Right hindlimb (tissue), 1 donor: ENCODE results near the gene CELA3B.
"Not testable (repeated sequence)": the region's sequence is repeated elsewhere in the genome, so short reads cannot be mapped to it uniquely, and the experiment has no call there.

Source experiments
- DNase-seq: peaks from one replicate; pipeline ENCODE4 v3.0.0-alpha.2; 2018

CELA3B gene

DNA sequence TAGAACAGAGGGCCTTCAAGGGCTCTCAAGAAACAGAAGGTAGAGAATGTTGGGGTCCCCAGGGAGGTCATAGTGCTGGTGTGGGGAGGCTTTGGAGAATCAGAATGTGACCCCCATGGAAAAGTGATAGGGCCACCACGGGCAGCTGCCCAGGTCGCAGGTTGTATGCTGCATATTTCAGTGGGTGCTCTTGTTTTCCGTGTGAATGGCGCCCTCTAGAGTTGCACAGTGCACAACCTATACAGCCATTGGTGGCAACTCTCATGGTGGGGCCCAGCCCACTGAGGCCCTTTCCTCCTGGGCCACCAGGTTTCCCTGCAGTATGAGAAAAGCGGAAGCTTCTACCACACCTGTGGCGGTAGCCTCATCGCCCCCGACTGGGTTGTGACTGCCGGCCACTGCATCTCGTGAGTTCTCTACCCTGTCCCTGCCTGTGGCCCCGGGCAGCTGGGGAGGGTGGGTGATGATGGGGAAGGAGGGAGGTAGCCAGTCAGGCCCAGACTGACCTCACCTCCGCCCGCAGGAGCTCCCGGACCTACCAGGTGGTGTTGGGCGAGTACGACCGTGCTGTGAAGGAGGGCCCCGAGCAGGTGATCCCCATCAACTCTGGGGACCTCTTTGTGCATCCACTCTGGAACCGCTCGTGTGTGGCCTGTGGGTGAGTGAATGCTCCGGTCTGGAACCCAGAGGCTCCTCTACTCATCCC, 3.8 kb downstream of the CELA3B start:
- not testable (repeated sequence) for DNase-seq

DNA sequence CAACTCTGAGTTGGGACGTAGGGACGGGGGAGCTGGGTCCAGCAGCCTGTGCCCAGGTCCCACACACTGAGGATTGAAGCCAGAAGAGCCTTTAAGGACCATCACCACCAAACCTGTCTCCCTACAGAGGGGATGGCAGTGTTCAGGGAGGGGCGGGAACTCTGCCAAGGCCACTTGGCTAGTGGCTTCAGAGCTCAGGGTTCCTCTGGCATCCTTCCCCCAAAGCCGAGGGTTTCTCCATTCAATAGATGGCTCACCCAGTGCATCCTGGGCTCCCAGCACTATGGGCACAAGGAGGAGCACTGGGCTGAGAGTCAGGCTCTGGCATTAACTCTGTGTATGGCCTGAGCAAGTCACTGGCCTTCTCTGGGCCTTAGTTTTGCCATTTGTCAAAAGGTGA, 4.4 kb downstream of the CELA3B start:
- DNase-seq: not testable (repeated sequence)

DNA sequence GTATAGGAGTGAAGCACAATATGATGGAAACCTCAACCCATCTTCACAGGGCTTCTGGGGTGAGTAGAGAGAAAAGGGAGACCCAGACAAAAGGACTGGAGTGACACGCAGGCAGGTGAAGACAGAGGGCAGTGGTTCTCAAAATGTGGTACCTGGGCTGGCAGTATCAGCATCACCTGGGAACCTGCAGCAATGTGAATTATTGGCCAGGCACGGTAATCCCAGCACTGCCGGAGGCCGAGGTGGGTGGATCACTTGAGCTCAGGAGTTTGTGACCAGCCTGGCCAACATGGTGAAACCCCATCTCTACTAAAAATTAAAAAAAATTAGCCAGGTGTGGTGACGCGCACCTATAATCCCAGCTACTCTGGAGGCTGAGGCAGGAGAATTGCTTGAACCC, 5.3 kb downstream of the CELA3B start:
- not testable (repeated sequence) for DNase-seq

DNA sequence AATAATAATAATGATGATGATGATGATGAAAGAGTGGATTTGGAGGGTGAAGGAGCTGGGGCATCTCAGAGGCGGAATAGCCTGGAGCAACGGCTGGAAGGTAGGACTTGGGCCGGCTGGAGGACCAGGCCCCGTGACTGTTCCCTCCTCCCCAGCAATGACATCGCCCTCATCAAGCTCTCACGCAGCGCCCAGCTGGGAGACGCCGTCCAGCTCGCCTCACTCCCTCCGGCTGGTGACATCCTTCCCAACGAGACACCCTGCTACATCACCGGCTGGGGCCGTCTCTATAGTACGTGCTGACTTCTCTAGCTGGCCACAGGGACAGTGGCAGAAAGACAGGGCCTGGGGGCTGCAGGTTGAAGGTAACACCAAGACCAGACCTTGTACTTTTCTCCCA, 6.7 kb downstream of the CELA3B start:
- DNase-seq: not testable (repeated sequence)

DNA sequence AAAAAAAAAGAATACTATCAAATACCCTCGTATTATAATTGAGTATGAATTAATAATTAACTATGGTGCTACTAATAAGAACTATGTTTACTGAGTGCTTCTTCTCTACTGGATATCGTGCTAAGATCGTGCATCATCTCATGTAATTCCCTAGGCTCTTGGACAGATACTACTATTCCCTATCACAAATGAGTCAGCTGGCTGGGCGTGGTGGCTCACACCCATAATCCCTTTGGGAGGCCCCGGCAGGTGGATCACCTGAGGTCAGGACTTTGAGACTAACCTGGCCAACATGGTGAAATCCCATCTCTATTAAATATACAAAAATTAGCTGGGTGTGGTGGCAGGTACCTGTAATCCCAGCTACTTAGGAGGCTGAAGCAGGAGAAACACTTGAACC, 9.1 kb downstream of the CELA3B start:
- not testable (repeated sequence) for DNase-seq

DNA sequence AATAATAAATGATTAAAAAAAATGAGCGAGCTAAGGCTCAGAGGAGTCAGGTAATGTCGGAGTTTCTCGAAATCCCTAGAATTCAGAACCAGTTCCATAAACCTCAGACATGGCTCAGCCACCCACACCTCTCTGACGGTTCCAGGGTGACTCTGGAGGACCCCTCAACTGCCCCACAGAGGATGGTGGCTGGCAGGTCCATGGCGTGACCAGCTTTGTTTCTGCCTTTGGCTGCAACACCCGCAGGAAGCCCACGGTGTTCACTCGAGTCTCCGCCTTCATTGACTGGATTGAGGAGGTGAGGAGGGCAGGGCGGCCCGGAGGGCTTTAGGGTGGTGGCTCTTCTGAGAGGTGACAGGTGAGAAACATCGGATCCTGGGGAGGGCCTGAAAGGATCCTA, 9.6 kb downstream of the CELA3B start:
- DNase-seq: not testable (repeated sequence)

DNA sequence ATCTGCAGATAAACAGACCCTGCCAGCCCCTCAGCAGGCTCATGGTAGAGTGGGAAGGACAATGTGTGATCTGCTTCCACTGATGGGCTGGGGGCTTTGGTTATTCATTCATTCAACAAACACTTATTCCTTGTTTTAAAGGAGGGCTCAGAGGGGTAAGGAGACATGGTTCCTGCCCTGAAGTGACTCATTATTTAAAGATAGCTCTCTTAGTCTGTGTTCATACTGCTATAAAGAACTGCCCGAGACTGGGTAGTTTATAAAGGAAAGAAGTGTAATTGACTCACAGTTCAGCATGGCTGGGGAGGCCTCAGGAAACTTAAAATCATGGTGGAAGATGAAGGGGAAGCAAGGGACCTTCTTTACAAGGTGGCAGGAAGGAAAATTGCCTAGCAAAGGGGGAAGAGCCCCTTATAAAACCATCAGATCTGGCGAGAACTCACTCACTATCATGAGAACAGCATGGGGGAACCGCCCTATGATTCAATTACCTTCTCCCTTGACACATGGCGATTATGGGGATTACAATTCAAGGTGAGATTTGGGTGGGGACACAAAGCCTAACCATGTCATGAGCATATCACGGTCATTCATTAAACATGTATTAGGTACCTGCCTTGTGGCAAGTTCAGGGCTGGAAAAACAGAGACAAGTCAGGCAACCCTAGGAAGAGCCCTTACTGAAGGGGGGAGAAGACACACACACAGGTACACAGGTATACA, 13.0 kb downstream of the CELA3B start:
- not testable (repeated sequence) for DNase-seq

DNA sequence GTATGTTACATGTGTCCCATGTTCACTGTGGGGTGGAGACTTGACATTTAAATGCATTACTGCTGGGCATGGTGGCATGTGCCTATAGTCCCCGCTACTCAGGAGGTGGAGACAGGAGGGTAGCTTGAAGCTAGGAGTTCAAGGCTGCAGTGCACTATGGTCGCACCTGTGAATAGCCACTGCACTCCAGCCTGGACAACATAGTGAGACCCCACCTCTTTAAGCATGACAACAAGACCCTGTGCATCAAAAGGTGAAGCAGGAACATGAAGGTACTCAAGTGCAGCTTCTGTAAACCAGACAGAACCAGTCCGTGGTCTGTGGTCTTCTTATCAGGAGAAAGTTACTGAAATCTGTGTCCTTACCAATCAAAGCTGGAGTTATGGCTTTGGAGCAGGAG, 15.4 kb downstream of the CELA3B start:
- DNase-seq: not testable (repeated sequence)

DNA sequence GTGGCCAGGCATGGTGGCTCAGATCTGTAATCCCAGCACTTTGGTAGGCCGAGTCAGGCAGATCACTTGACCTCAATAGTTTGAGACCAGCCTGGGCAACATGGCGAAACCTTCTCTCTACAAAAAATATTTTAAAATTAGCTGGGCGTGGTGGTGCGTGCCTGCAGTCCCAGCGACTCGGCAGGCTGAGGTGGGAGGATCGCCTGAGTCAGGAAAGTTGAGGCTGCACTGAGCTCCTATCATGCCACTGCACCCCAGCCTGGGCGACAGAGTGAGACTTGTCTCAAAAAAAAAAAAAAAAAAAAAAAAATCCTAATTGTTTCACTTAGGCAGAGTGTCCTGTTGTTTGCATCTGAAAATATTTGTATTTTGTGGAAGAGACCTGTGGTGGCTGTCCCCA, 17.9 kb downstream of the CELA3B start:
- DNase-seq: not testable (repeated sequence)

DNA sequence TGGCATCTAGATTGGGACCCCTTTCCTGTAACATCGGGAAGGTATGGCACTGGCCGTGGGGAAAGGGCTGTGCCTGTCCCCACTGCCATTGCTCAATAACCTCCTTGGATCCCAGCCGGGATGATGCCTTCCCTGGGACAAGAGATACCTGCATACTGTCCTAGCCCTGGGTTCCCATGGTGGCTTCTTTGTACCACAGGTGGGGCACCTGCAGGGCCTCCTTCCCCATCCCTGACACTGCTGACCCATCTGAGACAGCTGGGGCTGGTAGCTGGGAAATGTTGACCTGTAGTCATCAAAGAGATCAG, 19.8 kb downstream of the CELA3B start:
- DNase-seq: not testable (repeated sequence)

DNA sequence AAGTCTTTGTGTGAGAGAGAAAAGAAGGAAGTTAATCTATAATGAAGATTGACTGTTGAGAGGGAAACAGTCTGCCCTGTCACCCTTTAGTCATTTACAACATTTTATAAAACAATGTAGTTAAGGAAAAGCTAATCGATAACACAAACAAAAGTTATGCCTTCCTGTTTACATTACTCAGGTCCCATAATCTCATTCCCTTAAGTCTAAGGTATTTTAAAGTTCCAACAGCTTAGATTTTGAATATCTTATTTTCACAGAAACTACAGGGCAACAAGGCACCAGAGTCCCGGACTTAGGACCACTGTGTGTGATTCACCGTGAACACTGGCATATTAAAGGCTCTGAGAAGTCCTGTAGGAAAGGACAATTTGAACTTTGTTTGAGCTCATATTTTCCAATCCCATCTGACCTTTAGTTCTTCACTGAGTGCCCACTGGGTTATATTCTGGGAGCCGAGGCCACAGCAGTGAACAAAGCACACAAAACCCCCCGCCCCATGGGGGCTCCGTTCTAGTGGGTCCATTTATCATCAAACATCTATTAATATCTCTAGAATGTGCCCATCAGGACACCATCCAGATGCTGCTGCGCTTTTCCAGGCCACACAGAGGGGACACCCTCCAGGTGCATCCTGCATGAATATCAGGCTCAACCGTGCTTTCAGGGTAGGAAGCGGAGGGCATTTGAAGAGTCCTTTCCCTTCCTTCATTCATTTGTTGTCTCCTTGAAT, 21.2 kb downstream of the CELA3B start:
- DNase-seq: not testable (repeated sequence)

DNA sequence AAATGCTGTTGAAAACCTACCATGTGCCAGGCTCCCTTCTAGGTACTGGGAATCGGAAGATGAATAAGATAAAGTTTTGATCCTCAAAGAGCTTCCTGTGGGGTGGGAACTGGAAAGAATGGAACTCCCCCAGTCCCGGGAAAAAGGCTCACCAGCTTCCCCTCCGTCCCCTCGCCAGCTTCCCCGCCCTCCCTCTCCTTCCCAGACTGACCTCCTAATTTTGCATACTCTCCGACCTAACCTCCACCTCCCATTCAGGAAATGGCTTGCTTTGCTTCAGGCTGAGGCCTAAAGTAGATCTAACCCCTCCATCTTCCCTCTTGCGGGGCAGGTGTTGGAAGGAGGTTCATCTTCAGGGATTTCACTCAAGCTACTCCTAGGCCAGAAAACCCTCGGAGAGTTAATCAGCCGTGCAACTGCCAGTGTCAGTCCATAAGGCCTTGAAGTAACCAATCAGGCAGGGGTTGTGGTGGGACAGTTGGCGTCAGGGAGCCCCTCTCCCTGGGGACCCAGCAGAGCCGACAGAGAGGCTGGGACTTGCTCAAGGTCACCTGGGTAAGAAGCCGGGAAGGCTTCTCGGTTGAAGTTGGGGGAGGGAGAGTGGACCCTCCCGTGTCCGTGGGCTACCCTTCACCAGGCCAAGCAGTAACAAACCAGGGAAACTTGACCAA, 21.9 kb downstream of the CELA3B start:
- not testable (repeated sequence) for DNase-seq

DNA sequence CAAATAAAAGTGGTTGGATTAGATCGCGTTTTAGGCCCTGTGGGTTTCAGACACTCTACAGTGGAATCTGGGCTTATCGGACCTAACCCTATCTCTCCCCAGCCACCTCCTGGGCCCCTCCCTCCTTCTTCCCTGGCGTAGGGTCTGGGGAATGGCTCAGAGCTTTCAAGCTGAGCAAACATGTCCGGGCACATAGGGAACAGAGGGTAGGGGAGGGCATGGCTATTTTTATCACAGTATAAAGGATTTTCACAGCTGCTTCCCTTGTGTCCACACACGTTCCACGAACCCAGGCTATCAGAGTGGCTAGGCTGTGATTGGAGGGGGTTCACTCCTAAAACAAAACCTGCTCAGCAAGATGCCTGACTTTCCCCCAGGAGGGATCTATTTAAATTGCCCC, 22.8 kb downstream of the CELA3B start:
- not testable (repeated sequence) for DNase-seq

DNA sequence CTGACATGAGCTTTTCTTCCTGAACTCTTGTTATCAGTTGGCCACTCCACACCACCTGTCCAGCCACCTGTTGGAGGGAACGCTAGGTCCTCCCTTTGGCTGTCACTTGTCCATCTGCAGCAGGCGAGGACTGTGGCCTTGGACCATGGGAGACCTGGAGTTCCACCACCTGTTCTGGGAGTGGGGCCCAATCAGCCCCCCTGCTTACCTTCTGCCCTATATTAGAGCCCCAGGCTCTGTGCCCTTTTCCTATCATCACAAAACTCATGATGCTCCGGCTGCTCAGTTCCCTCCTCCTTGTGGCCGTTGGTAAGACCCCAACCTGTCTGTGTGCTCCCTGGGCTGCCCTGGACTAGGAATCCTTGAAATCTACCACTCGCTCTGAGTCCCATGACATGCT, 24.6 kb downstream of the CELA3B start, which contains the start of gene CELA3A:
Gene CELA3A (plus strand): TSS at position 249 of the 400 bp plus-strand sequence. CDS start 18 bp downstream, at position 267.
- no peak for DNase-seq

DNA sequence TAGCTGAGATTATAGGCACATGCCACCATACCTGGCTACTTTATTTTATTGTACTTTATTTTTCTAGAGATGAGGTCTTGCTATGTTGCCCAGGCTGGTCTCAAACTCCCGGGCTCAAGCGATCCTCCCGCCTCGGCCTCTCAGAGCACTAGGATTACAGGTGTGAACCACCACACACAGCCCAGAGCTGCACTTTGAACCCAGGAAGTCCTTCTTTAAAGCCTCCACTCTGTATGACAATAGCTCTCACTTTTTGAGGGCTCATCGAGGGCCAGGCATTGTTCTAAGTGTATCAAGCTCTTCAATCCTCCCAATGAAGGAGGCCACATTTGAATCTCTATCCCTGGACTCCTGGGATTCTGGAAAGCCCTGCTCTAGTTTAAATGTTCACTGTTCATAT, 25.6 kb downstream of the CELA3B start:
- not testable (repeated sequence) for DNase-seq

DNA sequence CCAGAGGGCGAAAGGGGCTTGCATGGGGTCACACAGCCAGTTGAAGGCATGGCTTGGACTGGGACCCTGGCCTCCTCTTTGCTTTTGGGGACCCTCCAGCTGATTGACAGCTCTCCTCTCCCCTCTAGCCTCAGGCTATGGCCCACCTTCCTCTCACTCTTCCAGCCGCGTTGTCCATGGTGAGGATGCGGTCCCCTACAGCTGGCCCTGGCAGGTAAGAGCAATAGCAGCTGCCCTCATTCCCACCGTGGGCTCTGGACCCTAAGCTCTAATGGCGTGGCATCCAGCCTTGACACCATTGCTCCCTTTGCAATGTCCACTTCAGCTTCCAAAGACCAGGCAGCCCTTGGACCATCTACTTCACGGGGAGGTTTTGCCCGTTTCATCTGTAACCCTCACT, 26.1 kb downstream of the CELA3B start:
- DNase-seq: not testable (repeated sequence)

DNA sequence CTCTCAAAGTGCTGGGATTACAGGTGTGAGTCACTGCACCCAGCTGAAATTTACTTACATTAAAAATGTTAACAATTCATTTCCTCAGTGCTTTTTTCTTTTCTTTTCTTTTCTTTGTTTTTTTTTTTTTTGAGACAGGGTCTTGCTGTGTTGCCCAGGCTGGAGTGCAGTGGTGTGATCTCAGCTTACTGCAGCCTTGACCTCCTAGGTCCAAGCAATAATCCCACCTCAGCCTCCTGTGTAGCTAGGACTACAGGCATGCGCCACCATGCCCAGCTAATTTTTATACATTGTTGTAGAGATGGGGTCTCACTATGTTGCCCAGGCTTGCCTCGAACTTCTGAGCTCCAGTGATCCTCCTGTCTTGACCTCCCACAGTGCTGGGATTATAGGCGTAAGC, 27.1 kb downstream of the CELA3B start:
- DNase-seq: not testable (repeated sequence)

DNA sequence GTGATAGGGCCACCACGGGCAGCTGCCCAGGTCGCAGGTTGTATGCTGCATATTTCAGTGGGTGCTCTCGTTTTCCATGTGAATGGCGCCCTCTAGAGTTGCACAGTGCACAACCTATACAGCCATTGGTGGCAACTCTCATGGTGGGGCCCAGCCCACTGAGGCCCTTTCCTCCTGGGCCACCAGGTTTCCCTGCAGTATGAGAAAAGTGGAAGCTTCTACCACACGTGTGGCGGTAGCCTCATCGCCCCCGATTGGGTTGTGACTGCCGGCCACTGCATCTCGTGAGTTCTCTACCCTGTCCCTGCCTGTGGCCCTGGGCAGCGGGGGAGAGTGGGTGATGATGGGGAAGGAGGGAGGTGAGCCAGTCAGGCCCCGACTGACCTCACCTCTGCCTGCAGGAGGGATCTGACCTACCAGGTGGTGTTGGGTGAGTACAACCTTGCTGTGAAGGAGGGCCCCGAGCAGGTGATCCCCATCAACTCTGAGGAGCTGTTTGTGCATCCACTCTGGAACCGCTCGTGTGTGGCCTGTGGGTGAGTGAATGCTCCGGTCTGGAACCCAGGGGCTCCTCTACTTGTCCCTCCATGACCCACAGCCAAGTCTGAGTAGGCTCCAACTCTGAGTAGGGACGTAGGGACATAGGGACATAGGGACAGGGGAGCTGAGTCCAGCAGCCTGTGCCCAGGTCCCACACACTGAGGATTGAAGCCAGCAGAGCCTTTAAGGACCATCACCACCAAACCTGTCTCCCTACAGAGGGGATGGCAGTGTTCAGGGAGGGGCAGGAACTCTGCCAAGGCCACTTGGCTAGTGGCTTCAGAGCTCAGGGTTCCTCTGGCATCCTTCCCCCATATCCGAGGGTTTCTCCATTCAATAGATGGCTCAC, 28.7 kb downstream of the CELA3B start:
- DNase-seq: not testable (repeated sequence)

DNA sequence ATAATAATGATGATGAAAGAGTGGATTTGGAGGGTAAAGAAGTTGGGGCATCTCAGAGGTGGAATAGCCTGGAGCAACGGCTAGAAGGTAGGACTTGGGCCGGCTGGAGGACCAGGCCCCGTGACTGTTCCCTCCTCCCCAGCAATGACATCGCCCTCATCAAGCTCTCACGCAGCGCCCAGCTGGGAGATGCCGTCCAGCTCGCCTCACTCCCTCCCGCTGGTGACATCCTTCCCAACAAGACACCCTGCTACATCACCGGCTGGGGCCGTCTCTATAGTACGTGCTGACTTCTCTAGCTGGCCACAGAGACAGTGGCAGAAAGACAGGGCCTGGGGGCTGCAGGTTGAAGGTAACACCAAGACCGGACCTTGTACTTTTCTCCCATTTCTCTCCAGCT, 29.9 kb downstream of the CELA3B start:
- not testable (repeated sequence) for DNase-seq

DNA sequence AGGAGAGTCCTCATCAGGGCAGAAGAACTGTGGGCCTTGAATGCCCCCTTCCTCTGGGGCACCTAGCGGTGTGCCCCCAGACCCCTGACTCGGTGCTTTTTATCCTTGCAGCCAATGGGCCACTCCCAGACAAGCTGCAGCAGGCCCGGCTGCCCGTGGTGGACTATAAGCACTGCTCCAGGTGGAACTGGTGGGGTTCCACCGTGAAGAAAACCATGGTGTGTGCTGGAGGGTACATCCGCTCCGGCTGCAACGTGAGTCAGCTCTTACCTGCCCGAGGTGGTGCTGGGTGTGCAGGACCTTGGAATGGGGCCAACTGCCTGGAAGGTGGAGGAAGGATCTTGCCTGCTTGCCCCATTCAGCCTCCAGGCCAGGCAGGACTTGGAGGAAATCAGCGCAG, 30.4 kb downstream of the CELA3B start:
- DNase-seq: not testable (repeated sequence)

DNA sequence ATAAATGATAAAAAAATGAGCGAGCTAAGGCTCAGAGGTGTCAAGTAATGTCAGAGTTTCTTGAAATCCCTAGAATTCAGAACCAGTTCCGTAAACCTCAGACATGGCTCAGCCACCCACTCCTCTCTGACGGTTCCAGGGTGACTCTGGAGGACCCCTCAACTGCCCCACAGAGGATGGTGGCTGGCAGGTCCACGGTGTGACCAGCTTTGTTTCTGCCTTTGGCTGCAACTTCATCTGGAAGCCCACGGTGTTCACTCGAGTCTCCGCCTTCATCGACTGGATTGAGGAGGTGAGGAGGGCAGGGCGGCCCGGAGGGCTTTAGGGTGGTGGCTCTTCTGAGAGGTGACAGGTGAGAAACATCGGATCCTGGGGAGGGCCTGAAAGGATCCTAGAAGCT, 32.7 kb downstream of the CELA3B start:
- not testable (repeated sequence) for DNase-seq

DNA sequence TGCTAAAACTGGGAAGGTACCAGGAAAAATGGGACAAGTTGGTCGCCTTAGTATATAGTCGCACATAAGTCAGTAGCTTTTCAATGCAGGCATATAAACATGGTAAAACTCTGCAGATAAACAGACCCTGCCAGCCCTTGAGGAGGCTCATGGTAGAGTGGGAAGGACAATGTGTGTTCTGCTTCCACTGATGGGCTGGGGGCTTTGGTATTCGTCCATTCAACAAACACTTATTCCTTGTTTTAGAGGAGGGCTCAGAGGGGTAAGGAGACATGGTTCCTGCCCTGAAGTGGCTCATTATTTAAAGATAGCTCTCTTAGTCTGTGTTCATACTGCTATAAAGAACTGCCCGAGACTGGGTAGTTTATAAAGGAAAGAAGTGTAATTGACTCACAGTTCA, 35.9 kb downstream of the CELA3B start:
- DNase-seq: not testable (repeated sequence)
